ENCODE data around the gene ARMC3.
"Not testable (repeated sequence)": the region's sequence is repeated elsewhere in the genome, so short reads cannot be mapped to it uniquely, and the experiment has no call there.

Gene ARMC3

GRCh38 chr10:23048191-23048590, 120.3 kb downstream of the ARMC3 start:
- DNase-seq (ENCODE audit: low read depth in 2 of 2), result no peak

DNA sequence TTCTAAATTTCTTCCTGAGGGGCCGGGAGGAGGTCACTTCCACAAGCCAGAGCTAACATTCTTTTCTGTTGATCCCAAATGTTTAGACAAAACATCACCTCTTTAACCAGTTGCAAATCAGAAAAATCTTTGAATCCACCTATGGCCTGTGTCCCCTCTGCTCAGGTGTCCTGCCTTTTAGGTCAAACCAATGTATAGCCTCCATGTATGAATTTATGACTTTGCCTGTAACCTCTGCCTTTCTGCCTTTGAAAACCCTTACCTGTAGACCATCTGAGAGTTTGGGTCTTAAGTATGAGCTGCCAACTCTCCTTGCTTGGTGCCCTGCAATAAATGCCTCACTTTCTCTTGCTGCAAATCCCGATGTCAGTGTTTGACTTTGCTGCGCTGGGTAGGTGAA, 123.4 kb downstream of the ARMC3 start:
- DNase-seq (ENCODE audit: low read depth in 2 of 2), result no peak

DNA sequence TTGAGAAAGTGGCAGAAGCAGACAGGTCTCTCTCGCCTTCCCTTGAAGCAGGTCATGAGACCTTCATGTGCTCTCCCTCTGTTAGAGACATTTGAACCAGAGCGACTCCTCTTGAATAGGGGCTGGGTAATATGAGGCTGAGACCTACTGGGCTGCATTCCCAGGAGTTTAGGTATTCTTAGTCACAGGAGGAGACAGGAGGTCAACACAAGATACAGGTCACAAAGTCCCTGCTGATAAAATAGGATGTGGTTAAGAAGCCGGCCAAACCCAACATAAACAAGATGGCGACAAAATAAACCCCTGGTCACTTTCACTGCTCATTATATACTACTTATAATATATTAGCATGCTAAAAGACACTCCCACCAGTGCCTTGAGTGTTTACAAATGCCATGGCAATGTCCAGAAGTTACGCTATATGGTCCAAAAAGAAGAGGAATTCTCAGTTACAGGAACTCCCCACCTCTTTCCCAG, 124.0 kb downstream of the ARMC3 start:
- no peak for DNase-seq (ENCODE audit: low read depth in 2 of 2)

GRCh38 chr10:23053036-23053435, 125.2 kb downstream of the ARMC3 start:
- no peak for DNase-seq (ENCODE audit: low read depth in 2 of 2)

DNA sequence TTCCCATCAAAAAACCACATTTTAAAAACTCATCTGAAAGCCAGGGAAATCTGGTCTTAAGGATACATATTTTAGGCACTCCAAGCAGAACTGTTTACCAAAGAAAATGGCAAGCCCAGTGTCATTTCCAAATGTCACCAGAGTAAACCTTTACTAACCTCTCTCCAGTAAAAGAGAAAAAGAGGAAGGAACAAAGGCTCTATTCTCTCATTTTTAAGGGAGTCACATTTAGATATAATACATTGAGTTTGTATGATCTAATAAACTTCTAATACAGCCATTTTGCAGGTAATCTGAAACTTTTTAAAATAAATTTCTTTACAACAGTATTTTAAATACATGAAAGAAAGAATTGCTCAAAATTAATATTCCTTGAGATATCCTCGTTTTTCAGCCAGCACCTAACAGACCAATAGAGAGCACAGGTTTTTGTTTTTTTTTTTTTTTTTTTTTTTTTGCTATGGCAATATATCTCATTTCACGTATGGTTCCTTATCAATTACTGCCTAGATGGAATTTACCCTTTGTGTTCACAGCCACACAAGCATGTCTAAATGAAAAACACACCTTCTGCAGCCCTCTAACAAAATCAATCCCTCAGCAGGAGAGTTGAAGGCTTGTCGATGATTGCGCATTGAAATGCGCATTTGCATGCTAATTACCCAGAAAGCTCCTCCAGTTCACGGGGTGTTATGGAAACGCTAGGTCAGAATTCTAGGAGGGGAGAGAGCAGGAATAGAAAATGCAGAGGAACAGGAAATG, 127.8 kb downstream of the ARMC3 start:
- DNase-seq (ENCODE audit: low read depth in 2 of 2), result no peak

GRCh38 chr10:23056186-23056579, 128.3 kb downstream of the ARMC3 start:
- no peak for DNase-seq (ENCODE audit: low read depth in 2 of 2)

DNA sequence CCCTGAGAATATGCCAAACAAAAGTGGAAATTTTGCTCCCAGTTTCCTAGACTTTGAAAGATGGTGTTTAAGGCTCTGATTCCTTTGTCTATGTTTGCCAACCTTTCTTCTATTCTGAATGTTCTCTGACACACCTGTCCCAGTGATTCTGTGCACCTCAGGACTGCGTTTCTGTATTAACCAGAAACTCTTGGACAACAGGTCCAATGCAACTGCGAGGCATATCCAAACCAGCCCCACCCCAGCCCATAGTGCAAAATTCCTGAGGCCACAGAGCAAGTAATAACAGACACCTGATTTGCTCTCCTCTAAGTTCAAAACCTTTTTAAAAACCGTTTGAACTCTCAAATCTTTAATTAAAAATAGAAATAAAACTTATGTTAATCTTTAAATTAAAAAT, 130.5 kb downstream of the ARMC3 start:
- DNase-seq (ENCODE audit: low read depth in 2 of 2), result no peak

- DNase-seq (ENCODE audit: low read depth in 2 of 2), result no peak
Measured at GRCh38 chr10:23060918-23061317, 133.1 kb downstream of the ARMC3 start.

- DNase-seq (ENCODE audit: low read depth in 2 of 2), result no peak
Measured at GRCh38 chr10:23063045-23063972, 135.5 kb downstream of the ARMC3 start.

- no peak for DNase-seq (ENCODE audit: low read depth in 2 of 2)
Measured at GRCh38 chr10:23063973-23064812, 136.3 kb downstream of the ARMC3 start.

DNA sequence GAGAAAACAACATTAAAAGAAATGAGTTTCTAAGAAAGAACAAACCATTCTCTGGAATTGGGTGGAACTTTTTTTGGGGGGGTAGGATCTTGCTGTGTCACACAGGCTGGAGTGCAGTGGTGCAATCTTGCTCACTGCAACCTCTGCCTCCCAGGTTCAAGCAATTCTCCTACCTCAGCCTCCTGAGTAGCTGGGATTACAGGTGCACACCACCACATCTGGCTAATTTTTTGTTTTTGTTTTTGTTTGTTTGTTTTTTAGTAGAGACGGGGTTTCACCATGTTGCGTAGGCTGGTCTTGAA, 136.9 kb downstream of the ARMC3 start:
- DNase-seq (ENCODE audit: low read depth in 2 of 2), result not testable (repeated sequence)

GRCh38 chr10:23065181-23065948, 137.5 kb downstream of the ARMC3 start:
- DNase-seq (ENCODE audit: low read depth in 2 of 2), result no peak

DNA sequence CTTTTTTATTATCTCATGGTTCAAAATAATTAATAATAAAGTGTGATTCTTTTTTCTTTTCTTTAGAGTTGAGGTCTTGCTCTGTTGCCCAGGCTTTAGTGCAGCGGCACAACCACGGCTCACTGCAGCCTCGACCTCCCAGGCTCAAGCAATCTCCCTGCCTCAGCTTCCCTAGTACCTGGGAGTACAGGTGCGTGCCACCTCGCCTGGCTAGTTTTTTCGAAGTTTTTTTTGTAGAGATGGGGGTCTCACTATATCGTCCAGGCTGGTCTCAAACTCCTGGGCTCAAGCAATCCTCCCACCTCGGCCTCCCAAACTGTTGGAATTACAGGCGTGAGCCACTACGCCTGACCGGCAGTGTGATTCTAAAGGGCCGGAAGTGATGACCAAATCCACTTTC, 139.5 kb downstream of the ARMC3 start:
- no peak for DNase-seq (ENCODE audit: low read depth in 2 of 2)

DNA sequence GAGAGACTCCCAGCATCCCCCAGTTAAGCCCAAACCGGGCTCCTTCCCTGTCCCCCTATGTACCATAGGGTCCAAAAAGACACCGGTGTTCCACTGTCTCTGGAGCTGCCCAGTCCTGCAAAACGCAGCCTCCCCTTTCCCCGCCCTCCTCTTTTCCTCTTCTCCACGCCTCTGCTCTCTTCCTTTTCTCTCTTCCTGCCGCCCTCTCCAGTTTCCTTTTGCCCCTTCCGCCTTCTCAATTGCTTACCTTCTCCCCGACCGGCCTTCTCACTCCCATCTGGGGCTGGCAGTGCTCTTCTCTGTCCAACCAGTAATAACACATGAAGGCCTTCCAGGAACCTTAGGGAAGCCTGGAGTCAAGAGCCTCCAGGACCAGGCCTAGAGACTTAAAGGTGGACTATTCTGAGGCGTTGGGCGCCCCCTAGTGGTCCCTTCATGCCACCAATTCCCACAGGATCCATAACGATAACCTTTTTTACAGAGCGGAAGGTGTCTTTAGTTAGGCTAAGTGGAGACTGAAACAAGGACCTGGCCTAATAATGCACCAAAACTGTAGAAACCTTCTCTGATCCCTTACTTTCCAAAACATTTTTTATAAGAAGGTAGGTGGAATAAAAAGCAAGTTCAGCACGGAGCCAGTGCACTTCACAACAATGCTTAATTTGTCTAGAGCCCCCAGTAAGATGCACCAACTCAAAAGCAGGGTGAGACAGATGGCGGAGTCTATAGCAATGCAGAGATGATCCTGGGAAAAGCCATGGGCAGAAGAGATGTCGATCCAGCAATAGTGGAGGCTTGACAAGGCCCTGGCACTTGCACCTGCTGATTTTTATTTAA, 140.3 kb downstream of the ARMC3 start:
- DNase-seq (ENCODE audit: low read depth in 2 of 2), result peak; percentile 17 to 29

GRCh38 chr10:23069019-23069815, 141.4 kb downstream of the ARMC3 start:
- no peak for DNase-seq (ENCODE audit: low read depth in 2 of 2)

- not testable (repeated sequence) for DNase-seq (ENCODE audit: low read depth in 2 of 2)
Measured at GRCh38 chr10:23070092-23070912, 142.4 kb downstream of the ARMC3 start.

GRCh38 chr10:23070913-23071218, 143.0 kb downstream of the ARMC3 start:
- no peak for DNase-seq (ENCODE audit: low read depth in 2 of 2)

DNA sequence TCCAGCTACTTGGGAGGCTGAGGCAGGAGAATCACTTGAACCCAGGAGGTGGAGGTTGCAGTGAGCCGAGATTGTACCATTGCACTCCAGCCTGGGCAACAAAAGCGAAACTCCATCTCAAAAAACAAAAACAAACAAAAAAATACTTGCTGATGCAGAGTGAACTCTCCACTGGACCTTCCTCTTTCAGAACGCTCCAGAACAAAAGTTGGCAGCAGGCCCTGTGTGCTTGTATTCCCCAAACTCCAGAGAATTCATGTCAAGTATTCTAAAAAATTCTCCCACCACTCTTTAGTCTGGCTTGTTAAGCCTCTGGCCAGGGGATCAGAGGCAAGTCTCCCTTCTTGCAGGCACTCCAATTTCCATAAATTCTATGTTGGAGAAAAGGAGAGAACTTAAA, 144.7 kb downstream of the ARMC3 start:
- DNase-seq (ENCODE audit: low read depth in 2 of 2), result not testable (repeated sequence)

DNA sequence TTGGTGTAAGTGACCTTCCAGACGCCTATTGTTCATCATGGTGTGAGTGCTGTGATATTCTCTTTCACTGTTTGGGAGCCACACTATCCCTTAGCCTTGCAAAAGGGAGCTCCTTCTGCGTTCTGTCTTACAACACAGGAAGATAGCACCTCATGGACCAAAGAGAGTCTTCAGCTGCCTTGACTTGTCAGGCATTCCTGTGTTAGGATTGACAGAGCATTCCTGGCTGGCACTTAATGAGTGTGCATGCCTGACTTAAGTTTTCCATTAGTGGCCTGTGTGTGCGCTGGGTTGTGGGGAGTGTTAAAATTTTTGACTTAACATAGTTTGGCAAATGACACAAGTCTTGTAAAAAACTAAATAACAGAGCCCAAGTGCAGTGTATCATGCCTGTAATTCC, 145.7 kb downstream of the ARMC3 start:
- no peak for DNase-seq (ENCODE audit: low read depth in 2 of 2)
